GM18873 (cell line): ENCODE results near the gene WDFY2.
"Not testable (repeated sequence)": the region's sequence is repeated elsewhere in the genome, so short reads cannot be mapped to it uniquely, and the experiment has no call there.

Experiments
- ATAC-seq: cut with Tn5 transposase; IDR thresholded peaks from one replicate; pipeline ENCODE4 v1.9.1; 2021; ENCODE audit warnings: mild to moderate bottlenecking, moderate library complexity, moderate number of reproducible peaks; ENCODE audit not compliant: unreplicated experiment, low FRiP score

Gene WDFY2, protein sequence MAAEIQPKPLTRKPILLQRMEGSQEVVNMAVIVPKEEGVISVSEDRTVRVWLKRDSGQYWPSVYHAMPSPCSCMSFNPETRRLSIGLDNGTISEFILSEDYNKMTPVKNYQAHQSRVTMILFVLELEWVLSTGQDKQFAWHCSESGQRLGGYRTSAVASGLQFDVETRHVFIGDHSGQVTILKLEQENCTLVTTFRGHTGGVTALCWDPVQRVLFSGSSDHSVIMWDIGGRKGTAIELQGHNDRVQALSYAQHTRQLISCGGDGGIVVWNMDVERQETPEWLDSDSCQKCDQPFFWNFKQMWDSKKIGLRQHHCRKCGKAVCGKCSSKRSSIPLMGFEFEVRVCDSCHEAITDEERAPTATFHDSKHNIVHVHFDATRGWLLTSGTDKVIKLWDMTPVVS

DNA sequence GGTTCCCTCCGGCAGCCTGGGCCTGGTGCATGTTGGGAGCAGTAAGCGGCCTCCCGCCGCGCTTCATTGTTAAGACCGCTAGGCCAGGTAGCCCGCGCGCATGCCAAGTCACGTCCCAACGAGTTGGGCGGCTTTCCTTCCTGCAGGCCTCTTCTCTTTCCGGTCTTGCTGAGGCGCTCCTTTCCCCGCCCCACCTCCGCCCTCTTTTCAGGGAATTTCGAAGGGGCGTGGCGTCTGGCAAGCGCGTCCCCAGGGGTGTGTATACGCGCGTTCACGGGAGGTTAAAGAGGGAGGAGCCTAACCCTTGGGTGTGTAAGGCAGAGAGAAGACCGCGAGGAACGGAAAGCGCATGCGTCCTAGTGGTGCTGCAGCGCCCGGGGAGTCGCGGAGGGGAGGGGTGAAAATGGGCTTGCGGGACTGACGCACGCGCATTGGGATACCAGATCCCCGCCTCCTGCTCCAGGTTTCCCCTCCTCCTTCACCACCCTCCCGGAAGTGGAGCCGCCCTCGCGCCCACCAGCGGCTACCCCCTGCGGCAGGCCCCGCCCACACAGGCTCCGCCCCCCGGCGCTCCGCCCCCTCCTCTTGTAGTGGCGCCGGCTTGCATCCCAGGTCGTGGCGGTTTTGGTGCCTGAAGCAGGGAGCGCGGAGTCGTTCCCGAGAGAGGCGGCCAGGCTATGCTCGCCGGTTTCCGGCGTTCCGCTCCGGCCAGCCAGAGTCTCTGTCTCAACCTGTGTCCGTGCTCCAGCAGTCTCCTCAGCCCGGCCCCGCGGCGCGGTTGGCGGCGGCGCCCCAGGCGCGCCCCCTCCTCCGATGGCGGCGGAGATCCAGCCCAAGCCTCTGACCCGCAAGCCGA lies at the start of gene WDFY2:
Gene WDFY2, plus strand, starts transcription at position 588 of the 856 bp plus-strand sequence. Its CDS starts 226 bp downstream, at position 814.
- ATAC-seq, result peak; percentile 74

DNA sequence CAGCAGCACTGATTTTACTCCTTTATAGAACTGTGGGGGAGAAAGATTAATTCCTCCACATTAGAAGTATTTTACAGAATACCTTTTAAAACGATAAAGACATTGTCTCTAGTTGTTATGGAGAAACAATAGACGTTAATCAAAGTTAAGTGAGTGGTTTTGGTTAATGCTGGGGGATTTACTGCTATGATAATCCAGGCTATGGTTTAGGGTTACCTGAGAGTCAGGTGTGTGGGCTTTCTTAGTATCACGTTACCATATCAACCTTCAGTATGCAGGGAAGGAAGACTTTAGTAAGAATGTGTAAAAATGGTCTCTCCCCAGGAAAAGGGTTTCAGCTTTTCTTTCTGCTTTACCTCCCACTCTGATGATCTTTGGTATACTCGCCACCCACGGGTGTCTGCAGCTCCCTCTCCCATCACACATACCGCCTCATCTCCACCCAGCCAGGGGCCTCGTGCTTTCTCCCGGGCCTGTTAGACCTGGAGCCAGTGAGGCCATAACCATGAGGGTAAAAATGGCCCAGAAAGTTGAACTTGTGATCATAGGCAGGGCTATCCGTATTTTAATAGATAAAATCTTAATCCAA lies 45.6 kb upstream of the WDFY2 start:
- ATAC-seq, result no peak

DNA sequence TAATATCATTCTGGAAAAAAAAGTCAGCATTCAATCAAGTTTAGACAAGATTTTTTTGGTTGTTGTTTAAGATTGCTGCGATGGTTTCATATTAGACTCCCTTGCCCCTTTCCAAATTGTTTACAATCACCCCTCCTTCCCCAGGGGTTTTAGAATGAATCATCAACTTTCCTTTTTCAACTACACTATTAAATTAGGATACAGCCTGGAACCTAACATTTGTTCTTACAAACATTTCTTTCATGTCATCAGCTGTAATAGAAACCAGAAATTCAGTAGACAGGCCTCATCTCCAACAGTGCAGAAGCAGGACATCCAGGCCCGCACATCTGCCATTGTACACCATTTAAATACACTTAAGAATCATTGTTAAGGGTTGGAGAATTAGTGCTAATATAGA lies 44.4 kb upstream of the WDFY2 start:
- ATAC-seq, result no peak

DNA sequence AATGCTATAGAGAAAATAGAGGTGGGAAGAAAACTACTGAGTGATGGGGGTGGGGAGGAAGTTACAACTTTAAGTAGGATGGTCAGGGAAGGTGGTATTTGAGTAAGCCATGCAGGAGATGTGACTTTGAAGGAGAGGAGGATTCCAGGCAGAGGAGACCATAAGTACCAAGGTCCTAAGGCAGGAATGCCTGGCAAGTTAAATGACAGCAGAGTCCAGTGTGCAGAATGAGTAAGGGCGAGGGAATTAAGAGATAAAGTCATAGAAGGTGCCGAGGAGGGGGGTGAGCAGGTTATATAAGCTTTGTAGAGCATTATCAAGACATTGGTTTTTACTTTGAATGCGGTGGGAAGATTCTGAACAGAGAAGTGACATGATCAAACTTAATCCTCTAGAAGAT lies 43.2 kb upstream of the WDFY2 start:
- ATAC-seq, result no peak

DNA sequence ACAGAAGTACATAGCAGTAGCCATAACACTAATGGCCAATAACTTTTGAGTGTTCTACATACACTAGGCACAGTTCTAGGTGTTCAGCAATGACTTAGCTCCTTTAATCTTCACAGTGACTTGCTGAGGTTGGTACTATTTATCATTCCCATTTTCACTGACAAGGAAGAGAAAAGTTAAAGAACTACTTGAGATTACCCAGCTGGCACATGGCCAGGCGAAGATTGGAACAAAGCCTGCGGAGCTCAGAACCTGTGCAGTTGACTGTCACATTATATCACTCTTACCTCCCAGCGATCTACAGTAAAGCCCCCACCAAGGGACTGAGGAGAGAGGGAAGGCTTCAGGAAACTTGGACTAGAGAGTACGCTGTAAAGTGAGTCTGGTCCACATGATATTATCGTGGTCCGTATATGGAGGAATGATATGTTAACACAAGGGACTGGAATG lies 42.4 kb upstream of the WDFY2 start:
- no peak for ATAC-seq

DNA sequence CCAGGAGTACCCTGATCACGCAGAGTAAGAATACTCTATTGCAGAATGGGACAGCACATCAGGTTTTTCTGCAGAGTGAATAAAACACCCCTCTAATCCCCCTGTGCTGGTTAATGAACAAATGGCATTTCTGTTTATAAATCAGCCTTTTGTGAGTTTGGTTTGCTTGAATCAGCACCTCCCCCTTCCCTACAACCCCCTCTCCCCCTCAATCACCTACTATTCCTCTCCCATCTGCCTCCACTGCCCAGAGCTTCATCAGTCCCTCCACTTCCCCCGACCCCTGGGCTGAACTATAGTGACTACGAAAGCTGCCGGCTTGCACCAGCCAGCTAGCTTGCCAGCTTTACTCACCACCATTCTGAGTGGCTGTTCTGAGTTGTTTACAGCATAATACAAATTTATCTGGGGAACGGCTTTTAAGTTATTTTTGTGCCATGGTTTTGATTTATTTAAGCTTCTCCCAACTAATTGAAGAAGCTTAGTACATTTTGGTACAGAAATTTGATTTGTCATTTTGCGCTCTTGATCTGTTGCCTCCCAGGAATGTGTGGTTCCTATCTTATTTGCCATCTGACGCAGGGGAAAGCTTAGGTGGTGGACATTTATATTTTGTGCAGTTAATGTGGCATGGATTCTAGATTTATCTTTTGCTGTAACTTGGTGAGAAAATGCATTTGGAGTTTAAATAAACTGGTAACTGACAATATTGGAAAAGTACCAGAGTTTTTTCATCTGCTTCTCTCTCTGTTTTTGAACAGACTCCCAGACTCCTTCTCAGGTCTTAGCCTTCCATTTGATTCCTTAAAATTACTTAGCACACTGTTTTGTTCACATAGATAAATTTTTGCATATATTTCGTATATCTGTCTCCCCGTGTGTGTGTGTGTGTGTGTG lies 41.7 kb upstream of the WDFY2 start:
- ATAC-seq, result no peak

DNA sequence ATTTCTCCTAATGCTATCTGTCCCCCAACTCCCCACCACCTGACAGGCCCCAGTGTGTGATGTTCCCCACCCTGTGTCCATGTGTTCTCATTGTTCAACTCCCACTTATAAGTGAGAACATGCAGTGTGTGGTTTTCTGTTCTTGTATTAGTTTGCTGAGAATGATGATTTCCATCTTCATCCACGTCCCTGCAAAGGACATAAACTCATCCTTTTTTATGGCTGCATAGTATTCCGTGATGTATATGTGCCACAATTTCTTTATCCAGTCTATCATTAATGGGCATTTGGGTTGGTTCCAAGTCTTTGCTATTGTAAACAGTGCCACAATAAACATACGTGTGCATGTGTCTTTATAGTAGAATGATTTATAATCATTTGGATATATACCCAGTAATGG lies 38.8 kb upstream of the WDFY2 start:
- ATAC-seq, result not testable (repeated sequence)

DNA sequence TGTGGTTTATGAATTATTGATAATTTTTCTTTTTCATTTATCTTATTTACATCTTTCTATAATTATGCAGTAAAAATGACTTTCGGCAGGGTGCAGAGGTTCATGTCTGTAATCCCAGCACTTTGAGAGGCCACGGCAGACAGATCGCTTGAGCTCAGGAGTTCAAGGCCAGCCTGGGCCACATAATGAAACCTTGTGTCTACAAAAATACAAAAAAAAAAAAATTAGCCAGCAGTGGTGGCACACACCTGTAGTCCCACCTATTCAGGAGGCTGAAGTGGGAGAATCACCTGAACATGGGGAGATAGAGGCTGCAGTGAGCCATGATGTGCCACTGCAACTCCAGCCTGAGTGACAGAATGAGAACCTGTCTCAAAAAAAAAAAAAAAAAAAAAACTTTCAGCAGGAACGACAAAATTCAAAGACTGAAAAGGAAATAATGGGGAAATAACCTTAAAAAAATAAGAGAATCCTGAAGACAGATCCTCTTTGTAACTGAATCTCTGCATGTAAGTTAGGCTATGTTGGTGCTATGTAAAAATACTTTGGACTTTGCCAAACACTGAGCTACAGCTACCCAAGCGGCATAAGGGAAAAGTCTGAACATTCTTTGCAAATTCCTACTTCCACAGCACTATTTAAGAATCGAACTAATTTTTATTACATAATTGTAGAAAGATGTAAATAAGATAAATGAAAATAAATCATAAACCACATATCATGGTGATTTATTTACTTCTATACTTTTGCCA lies 36.7 kb upstream of the WDFY2 start:
- no peak for ATAC-seq

DNA sequence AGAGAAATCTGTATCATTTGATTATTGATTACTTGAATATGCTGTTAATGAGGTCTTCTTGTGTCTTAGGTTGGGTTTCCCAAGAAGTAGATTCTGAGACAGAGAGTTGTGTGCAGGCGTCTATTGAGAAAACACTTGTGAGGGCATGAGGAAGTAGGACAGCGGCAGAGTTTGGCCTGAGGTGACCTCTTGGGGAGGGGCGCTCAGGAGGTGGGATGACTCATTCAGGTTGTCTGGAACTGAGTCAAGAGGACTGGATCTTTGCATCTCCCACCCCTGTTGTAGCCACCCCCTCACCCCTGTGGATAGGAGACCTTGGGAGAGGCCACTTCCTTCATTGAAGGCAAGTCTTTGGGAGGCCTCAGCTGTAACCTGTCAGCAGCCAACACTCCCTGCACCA lies 35.2 kb upstream of the WDFY2 start:
- ATAC-seq, result peak; percentile 50

DNA sequence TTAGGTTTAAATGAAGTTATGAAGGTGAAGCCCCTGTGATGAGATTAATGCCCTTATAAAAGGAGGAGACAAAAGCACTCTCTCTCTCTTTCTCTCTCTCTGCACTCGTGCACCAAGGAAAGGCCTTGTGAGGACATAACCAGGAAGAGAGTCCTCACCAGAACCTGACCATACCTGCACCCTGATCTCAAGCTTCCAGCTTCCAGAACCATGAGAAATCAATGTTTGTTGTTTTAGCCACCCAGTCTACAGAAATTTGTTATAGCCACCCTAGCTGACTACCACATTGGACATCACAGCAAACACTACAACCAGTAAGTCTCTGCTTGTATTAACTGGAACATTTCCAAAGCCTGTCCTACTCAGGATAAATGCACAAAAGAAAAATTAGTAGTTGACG lies 34.7 kb upstream of the WDFY2 start:
- ATAC-seq, result no peak

DNA sequence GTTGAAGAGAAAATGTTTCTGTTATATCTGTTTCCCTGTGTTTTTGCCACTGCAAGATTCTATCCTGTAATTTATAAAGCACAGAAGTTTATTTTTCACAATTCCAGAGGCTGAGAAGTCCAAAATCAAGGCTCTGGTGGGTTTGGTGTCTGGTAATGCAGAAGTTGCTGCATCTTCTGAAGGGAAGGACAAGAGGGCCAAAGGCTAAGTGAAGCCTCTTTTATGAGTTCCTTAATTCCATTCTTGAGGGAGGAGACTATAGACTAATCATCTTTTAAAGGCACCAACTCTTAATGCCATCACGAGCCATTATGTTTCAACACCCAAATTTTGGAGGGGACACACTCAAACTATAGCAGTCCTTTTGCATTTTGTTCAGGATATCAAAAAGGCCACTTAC lies 34.1 kb upstream of the WDFY2 start:
- ATAC-seq, result no peak

DNA sequence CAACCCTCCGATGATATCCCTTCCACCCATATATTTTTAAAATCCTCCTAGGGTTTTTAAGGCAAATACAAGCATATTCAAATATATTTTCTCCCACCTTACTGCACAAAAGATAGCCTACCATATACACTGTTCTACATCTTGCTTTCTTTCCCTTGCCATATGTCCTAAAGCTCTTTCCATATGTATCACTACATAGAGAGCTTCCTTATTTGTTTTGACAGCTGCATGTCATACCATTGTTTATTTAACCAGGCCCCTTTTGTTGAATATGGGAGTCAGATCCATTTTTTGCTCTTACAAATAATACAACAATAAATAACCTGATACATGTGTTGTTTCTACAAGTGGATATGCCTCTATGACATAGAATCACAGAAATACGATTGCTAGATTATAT lies 32.8 kb upstream of the WDFY2 start:
- ATAC-seq, result no peak

DNA sequence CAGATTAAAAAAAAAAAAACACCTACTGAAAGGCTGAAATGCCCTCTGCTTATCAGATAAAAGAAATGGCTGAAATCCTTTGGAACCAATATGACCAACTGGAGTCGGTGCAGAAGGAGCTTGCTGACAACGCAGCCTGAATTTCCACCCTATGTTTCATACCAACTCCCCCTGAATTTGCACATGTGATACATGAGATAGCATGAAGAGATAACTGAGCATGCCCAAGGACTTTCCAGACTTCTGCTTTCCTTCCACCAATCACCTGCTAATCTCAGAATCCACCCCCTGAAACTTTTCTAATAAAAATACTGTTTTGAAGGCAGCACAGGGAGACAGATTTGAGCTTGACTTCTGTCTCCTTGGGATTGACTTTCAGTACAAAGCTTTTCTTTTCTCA lies 32.2 kb upstream of the WDFY2 start:
- no peak for ATAC-seq

DNA sequence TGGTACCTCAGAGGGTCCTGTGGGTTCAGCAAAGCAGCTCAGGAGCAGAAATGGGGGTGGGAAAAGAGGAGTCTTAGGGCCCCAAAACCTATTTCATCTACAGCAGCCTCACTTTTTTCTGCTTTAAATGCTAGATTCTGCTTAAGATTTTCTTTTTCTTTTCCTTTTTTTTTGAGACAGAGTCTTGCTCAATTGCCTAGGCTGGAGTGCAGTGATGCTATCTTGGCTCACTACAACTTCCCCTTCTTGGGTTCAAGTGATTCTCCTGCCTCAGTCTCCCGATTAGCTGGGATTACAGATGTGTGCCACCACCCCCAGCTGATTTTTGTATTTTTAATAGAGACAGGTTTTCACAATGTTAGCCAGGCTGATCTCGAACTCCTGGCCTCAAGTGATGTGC lies 30.7 kb upstream of the WDFY2 start:
- no peak for ATAC-seq

DNA sequence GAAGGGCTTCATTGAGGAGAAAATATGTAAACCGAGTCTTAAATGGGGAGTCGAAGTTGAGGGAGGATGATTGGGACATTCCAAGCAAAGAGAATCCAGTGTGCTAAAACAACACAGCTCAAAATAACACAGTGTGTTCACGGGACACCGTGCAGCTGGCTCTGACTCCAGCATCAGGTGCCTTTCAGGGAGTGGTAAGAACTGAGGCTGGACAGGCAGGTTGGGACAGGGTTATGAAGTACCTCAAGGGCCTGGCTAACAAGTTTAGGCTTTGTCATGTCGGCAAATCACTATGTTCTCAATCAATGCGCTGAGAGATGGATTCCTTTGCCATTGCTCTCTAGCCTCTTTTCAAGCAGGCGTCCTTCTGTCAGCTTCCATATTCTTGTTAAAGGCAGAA lies 27.5 kb upstream of the WDFY2 start:
- no peak for ATAC-seq

DNA sequence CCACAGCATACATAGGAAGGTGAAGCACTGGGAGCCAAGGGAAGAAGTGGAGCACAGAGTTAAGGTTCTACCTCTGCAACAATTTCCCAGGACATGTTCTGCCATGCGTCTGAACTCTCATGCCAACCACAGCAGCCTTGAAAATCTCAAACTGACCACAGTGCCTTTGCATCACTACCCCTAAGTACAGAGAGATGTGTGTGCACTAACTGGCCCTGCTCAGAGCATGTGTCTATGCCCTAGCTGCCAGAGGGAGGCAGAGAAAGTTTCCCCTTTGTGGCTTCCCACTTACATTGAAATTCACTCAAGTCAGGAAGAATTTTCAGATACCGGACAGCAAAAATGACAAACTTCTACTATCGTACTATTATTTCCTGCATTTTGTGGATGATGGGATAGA lies 26.8 kb upstream of the WDFY2 start:
- no peak for ATAC-seq

DNA sequence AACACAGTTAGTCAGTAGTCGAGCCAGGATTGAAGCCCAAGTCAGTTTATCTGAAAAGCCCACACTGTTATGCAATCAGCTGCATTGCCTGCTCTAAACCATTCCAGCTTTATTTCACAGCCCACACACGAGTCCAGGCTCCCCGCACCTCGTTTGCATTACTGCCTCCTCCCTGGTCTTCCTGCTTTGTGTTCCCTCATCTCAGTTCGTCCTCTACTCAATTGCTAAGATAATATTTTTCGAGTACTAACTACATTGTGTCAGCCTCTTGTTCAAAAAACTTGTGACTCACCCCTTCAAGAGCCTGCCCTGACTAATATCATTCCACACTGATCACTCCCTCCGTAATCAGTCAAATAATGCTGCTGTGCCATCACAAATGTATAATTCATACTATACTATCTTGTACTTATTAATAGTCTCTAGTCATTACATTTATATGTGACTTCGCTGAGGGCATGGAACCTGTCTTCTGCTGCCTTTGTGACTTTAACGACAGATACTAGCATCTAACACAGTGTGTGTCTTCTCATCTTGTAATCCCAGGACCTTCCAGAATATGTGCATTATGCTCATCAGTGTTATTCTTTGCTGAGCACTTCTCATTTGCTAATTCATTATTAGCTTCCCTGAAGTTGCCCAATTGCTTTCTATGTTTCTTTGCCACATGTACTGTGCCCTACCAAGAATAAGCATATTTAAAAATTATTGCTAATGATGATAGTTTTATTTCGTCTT lies 26.2 kb upstream of the WDFY2 start:
- ATAC-seq, result no peak

DNA sequence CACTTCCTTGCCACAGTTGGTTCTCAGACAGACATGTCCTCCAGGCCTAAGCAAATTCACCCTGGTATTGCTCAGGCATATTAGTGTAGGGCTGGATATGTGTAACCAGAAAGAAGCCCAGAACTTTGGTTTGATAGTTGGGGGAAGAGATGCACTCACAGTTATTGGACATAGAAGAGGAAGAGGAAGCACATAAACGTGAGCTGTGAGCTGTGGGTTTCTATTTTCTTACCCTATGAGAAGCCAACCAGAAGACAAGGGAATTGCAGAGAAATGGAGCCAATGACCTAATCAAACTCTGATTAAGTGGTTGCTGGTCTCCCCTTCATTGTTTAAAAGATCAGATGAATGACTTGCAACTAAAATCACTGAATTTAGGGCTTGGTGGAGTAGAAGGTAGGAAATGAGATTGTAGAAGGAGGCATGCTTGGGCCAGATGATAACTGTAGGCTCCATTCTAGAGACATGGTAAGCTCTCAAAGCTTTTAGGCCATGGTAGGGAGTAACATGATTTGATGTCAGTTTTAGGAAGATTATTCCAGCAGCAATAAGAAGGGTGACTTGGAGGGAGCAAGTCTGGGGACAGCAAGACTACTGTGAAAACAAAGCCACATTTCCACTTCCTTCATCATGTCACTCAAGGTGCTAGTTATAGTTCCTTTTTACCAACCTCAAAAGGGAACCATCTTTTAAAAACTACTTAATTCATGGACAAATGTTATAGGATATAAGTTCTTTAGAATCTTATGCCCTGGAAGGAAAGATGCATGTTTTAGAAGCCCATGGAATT lies 24.1 kb upstream of the WDFY2 start:
- no peak for ATAC-seq
